Liver (tissue), 9 donors: ENCODE results near the gene MRTFB. TPM values are rescaled to one million over a fixed set of nuclear protein-coding genes. Genes with fewer than 3 reads are reported as not detected.
A peak's percentile ranks its signal among the peaks of the same experiment; 100 is the strongest.

Source experiments
- DNase-seq: peaks from one replicate; pipeline ENCODE4 v3.0.0-alpha.2; 2017; ENCODE audit warnings: low spot score
- H3K27ac ChIP-seq, 2 donors: one replicate each; pipeline ENCODE4 v1.7.0; 2013; ENCODE audit warnings: inconsistent platforms in 2 of 2, low read length in 2 of 2, control low read depth in 1 of 2, low read depth in 1 of 2, mild to moderate bottlenecking in 1 of 2
- H3K27me3 ChIP-seq, 4 donors: one replicate each; pipeline versions ENCODE4 v1.6.1 to v1.7.0; 2013; ENCODE audit warnings: low read length in 3 of 4, inconsistent platforms in 1 of 4, mild to moderate bottlenecking in 1 of 4, moderate library complexity in 1 of 4; ENCODE audit not compliant: control insufficient read depth in 4 of 4, insufficient read depth in 4 of 4
- H3K36me3 ChIP-seq, 4 donors: one replicate each; pipeline versions ENCODE4 v1.6.1 to v1.7.0; 2013; ENCODE audit warnings: low read length in 3 of 4, mild to moderate bottlenecking in 3 of 4, low read depth in 1 of 4, moderate library complexity in 1 of 4; ENCODE audit not compliant: control insufficient read depth in 4 of 4, insufficient read depth in 3 of 4
- H3K4me1 ChIP-seq, 4 donors: one replicate each; pipeline versions ENCODE4 v1.6.1 to v1.7.0; 2013; ENCODE audit warnings: low read length in 3 of 4, mild to moderate bottlenecking in 3 of 4, moderate library complexity in 1 of 4; ENCODE audit not compliant: control insufficient read depth in 4 of 4, insufficient read depth in 4 of 4
- H3K4me3 ChIP-seq, 3 donors: one replicate each; pipeline versions ENCODE4 v1.6.1 to v1.7.0; 2013; ENCODE audit warnings: low read length in 3 of 3, control low read depth in 1 of 3, low read depth in 1 of 3, mild to moderate bottlenecking in 1 of 3
- H3K9ac ChIP-seq, 2 donors: one replicate each; pipeline ENCODE4 v1.7.0; 2013; ENCODE audit warnings: low read length in 2 of 2, mild to moderate bottlenecking in 2 of 2, moderate library complexity in 2 of 2, control low read depth in 1 of 2, low read depth in 1 of 2
- H3K9me3 ChIP-seq, 4 donors: one replicate each; pipeline versions ENCODE4 v1.6.1 to v1.7.0; 2013; ENCODE audit warnings: low read length in 3 of 4; ENCODE audit not compliant: control insufficient read depth in 4 of 4
- CTCF ChIP-seq: fragments of 150-350 bp; IDR thresholded peaks from 2 replicates; pipeline ENCODE4 v1.5.1; 2017; ENCODE audit warnings: improper control_type of control experiment, low read depth, low read length; ENCODE audit not compliant: missing input control
- EGR1 ChIP-seq, 2 donors: IDR thresholded peaks; 2 replicates each; pipeline ENCODE4 v1.6.1; 2016 to 2018; ENCODE audit warnings: antibody characterized with exemption in 2 of 2, low read depth in 2 of 2
- FOXA1 ChIP-seq: IDR thresholded peaks from 2 replicates; pipeline ENCODE4 v1.6.1; 2016; ENCODE audit warnings: antibody characterized with exemption
- FOXA2 ChIP-seq: IDR thresholded peaks from 2 replicates; pipeline ENCODE4 v1.6.1; 2016; ENCODE audit warnings: antibody characterized with exemption
- HNF4A ChIP-seq, 2 donors: conservative IDR thresholded peaks; 2 replicates each; pipeline ENCODE4 v1.6.1; 2016; ENCODE audit warnings: antibody characterized with exemption in 2 of 2, mild to moderate bottlenecking in 2 of 2
- JUND ChIP-seq, 2 donors: IDR thresholded peaks; 2 replicates each; pipeline ENCODE4 v1.6.1; 2016; ENCODE audit warnings: antibody characterized with exemption in 2 of 2
- MAX ChIP-seq: IDR thresholded peaks from 2 replicates; pipeline ENCODE4 v1.6.1; 2016; ENCODE audit warnings: antibody characterized with exemption
- NR2F2 ChIP-seq: IDR thresholded peaks from 2 replicates; pipeline ENCODE4 v1.6.1; 2016; ENCODE audit warnings: antibody characterized with exemption
- RAD21 ChIP-seq, 2 donors: IDR thresholded peaks; 2 replicates each; pipeline ENCODE4 v1.6.1; 2016; ENCODE audit warnings: antibody characterized with exemption in 2 of 2, mild to moderate bottlenecking in 2 of 2
- REST ChIP-seq: IDR thresholded peaks from 2 replicates; pipeline ENCODE4 v1.6.1; 2016; ENCODE audit warnings: antibody characterized with exemption, mild to moderate bottlenecking
- RXRA ChIP-seq, 2 donors: IDR thresholded peaks; 2 replicates each; pipeline ENCODE4 v1.6.1; 2017 to 2018; ENCODE audit warnings: antibody characterized with exemption in 2 of 2, mild to moderate bottlenecking in 1 of 2
- SP1 ChIP-seq: IDR thresholded peaks from 2 replicates; pipeline ENCODE4 v1.6.1; 2018; ENCODE audit warnings: antibody characterized with exemption, mild to moderate bottlenecking
- TAF1 ChIP-seq: conservative IDR thresholded peaks from 2 replicates; pipeline ENCODE4 v1.6.1; 2016; ENCODE audit warnings: antibody characterized with exemption, mild to moderate bottlenecking
- YY1 ChIP-seq: IDR thresholded peaks from 2 replicates; pipeline ENCODE4 v1.6.1; 2016; ENCODE audit warnings: antibody characterized with exemption, mild to moderate bottlenecking
- WGBS: extraction: QIAGEN DNeasy Blood & Tissue Kit; methylation state at CpG from one replicate; pipeline ENCODE4 v1.1.7; 2013; 5-methylcytosine and 5-hydroxymethylcytosine counted together
- polyA plus RNA-seq, 2 donors: library from polyadenylated mRNA; stranded (reverse) in 1 of 2; unstranded in 1 of 2; fragments of 200-250 nt in 1 of 2; fragments of >200 nt in 1 of 2; fragmentation: Nextera tagmentation in 1 of 2; extraction: Ambion mirVana in 1 of 2; gene quantifications; one replicate each; pipeline versions ENCODE4 v1.2.1 to v1.2.3, GENCODE V29; 2013 to 2015
- total RNA-seq, 2 donors: library from RNA; depleted of rRNA; stranded (reverse); fragments of >200 nt; gene quantifications; one replicate each; pipeline ENCODE4 v1.2.3, GENCODE V29; 2014
- TF ChIP-seq, protein P1 (sequence below): IDR thresholded peaks from 2 replicates; pipeline ENCODE4 v1.6.1; 2016; ENCODE audit warnings: antibody characterized with exemption
- donor health status: healthy.
- donor health status: healthy.
- donor health status: healthy.
- donor health status: healthy.
- donor health status: healthy.

Gene MRTFB
- total and polyA plus RNA-seq, 4 donors, result 4.1 to 14.2 (median 5.8) TPM

- Histone ChIP-seq H3K27me3 (no peaks in the 10 kb centered on the region), H3K9ac (no peak overlapping the region), H3K4me1 (peaks cover 3 to 32% (median 17%) of the 10 kb centered on the region in 4 donors), H3K9me3 (no peaks in the 10 kb centered on the region), H3K4me3 (no peak overlapping the region), H3K36me3 (peaks cover 0 to 3% (median under 1%) of the 10 kb centered on the region in 4 donors), H3K27ac (peak overlapping the region; percentile 80 to 86)
- TF ChIP-seq, protein P1, sequence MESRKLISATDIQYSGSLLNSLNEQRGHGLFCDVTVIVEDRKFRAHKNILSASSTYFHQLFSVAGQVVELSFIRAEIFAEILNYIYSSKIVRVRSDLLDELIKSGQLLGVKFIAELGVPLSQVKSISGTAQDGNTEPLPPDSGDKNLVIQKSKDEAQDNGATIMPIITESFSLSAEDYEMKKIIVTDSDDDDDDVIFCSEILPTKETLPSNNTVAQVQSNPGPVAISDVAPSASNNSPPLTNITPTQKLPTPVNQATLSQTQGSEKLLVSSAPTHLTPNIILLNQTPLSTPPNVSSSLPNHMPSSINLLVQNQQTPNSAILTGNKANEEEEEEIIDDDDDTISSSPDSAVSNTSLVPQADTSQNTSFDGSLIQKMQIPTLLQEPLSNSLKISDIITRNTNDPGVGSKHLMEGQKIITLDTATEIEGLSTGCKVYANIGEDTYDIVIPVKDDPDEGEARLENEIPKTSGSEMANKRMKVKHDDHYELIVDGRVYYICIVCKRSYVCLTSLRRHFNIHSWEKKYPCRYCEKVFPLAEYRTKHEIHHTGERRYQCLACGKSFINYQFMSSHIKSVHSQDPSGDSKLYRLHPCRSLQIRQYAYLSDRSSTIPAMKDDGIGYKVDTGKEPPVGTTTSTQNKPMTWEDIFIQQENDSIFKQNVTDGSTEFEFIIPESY, result no peak
- no peak for TF ChIP-seq SP1
- TF ChIP-seq NR2F2, result no peak
- TF ChIP-seq EGR1 (IDR thresholded peaks at IDR 0.05; ENCODE audit: low read depth in 2 of 2), result no peak
- no peak for TF ChIP-seq TAF1
- TF ChIP-seq REST, result no peak
- no peak for DNase-seq
- WGBS, result 68% methylated on average over 3 of the region's 3 CpGs
Measured at GRCh38 chr16:14087590-14088154, 16.6 kb downstream of the MRTFB start.

DNA sequence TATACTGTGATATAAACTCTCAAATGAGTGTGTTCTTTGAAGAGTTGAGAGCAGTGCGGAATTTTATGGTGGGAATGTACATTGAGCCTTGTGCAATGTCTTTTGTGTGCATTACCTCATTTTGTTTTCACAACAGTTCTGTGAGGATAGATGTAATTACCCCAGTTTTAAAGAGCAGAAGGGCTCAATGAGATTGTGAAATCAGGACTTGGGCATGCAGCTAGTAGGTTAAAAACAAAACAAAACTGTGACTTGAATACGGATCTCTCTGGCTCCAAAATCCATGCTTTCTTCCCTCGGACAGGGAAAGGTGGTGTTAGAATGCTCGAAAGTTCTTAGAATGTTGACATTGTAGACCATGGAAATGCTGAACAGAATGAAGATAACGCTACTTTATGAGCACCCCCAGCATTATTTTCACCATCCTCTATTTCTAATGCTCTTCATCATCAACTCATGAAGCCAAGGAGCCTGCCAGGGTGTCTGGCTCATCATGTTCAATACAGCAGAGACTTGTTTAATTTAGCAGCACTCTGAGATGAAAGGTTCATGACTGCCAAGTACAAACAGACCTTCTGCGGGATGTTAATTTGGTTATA, 17.1 kb downstream of the MRTFB start:
- H3K4me1 ChIP-seq, result peaks cover 3 to 32% (median 17%) of the 10 kb centered on the region in 4 donors
- no peak for DNase-seq
- H3K9ac ChIP-seq, result peak overlapping the region in 1 of 2 donors; percentile 24
- H3K27me3 ChIP-seq, result no peaks in the 10 kb centered on the region
- H3K9me3 ChIP-seq, result no peaks in the 10 kb centered on the region
- peaks cover 0 to 1% (median under 1%) of the 10 kb centered on the region in 4 donors for H3K36me3 ChIP-seq
- H3K27ac ChIP-seq, result peak overlapping the region; percentile 80 to 86
- peak overlapping the region in 1 of 3 donors; percentile 16 for H3K4me3 ChIP-seq
- WGBS, result 36% methylated on average over 6 of the region's 6 CpGs
- peak; percentile 15 for TF ChIP-seq REST
- TF ChIP-seq MAX, result peak; percentile 58
- TF ChIP-seq TAF1, result no peak
- TF ChIP-seq FOXA2, result no peak
- peak; percentile 34 to 38 for TF ChIP-seq RAD21 (IDR thresholded peaks at IDR 0.05)
- TF ChIP-seq SP1, result peak; percentile 13
- TF ChIP-seq FOXA1, result peak; percentile 6
- no peak for TF ChIP-seq CTCF
- TF ChIP-seq, protein P1, result peak; percentile 46
- TF ChIP-seq HNF4A (conservative IDR thresholded peaks at IDR 0.05), result peak; percentile 50 to 83
- peak; percentile 32 to 87 for TF ChIP-seq JUND (IDR thresholded peaks at IDR 0.05)
- no peak for TF ChIP-seq NR2F2
- peak; percentile 63 for TF ChIP-seq YY1
- peak in 1 of 2 donors; percentile 75 for TF ChIP-seq RXRA (IDR thresholded peaks at IDR 0.05)
